Activated CD8-positive, alpha-beta memory T cell treated with anti-CD3 and anti-CD28 coated beads, Interleukin-2, amount 50 U/mL, for 24 hours (primary cell): ENCODE measurements around the gene MRPS34.

Source experiments
- DNase-seq: peaks from one replicate; pipeline ENCODE4 v3.0.0-alpha.2; 2020; ENCODE audit errors: extremely low read depth

Gene MRPS34

DNA sequence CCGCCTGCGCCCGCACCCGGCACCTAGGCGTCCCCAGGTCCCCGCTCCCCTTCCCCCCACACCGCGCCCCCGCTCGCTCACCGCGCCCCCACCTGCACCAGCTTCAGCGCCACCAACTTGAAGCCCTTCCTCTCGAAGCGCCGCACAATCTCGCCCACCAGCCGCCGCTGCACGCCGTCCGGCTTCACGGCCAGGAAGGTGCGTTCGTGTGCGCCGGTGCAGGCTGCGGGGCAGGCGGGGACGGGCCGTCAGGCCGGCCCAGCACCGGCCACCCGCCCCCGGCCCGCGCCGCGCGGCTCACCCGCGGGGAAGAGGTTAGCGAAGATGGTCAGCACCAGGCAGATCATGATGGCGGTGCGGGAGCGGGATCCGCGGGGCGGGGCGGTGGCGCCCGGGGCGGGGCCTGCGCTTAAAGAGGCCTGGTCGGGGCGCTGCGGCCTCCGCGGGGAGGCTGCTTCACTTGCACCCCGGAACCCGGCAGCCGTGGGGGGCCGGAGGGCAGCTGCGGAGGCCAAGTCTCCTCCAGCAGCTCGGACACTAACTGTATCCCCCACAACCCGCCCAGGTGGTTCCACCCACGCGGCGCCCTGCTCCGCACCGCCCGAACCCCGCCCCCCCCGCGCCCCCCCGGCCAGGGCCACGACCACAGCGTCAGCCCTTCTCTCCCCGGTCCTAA is 1.6 kb downstream of the MRPS34 start, which contains the start of gene NME3:
Gene NME3, minus strand, starts transcription at position 356 of the 676 bp plus-strand sequence. Its CDS starts 9 bp downstream, at position 347.
- DNase-seq: no peak

DNA sequence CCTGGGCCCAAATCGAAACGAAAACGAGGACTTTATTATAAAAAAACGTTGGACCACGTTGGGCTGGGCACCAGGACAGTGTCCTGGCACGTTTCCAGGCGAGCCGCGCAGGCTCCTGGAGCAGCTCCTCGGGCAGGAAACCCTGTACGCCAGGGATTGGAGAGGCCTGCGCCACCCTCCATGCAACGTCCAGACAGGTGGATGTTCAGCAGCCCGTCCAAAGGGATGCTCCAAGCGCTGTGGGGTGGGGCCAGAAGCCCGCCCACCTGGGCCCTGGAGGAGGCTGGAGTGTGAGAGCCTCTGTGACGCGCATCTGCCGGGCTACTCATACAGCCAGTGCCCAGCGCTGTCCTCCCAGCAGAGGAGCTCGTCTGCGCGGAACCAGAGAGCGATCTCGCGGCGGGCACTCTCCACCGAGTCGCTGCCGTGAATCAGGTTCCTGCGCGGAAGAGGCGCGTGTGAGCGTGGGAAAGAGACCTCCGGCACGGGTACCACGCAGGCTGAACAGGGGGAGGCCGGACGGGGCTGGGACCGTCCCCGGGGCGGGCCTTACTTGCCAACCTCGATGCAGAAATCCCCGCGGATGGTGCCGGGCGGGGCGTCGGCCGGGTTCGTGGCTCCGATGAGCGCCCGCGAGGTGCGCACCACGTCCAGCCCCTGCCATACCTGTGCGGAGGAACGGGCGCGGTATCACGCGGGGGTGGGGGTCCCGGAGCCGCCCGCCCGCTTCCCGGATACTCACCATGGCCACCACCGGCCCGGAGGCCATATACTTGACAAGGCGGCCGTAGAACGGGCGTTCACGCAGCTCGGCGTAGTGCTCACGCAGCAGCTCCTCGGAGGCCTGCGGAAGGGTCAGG is 2.4 kb downstream of the MRPS34 start:
- no peak for DNase-seq

DNA sequence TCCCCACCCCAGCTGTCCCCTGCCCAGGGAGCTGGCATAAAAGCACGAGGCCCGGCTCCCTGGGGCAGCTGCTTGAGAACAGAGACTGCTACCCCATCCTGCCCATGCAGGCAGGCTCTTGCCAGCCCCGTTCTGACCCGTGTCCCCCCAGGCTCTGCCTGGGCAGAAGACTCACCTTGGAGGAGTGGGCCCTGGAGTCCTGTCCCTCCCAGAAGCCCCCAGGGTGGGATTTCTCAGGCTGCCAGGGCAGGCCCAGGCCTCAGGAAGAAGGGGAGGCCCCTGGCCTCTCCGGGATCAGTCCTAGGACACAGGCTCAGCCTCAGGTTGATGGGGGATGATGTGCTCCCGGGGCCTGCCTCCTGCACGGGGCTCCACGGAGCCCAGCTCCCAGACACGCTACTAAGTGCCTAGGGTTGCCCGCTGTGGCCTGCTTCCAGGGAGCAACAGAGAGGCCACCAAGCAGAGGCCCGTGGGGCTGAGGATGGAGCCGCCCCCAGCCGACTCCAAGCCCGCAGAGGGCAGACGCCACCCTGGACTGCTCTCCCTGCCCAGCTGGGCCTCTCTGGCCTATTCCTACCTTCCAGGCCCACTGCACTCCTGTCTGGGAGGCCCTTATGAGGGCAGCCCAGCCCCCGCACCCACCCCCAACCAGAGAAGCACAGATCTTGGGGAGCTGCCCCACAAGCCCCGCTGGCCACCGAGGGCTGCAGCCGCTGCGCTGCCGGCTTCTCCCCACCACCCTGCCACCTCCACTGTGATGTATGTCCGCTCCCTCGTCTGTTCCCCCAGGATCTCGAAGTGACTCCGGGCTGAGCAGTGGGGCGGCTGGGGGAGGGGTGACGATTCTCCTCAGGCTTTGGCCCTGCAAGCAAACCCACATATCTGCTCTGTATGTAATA is 3.3 kb downstream of the MRPS34 start:
- DNase-seq: no peak

DNA sequence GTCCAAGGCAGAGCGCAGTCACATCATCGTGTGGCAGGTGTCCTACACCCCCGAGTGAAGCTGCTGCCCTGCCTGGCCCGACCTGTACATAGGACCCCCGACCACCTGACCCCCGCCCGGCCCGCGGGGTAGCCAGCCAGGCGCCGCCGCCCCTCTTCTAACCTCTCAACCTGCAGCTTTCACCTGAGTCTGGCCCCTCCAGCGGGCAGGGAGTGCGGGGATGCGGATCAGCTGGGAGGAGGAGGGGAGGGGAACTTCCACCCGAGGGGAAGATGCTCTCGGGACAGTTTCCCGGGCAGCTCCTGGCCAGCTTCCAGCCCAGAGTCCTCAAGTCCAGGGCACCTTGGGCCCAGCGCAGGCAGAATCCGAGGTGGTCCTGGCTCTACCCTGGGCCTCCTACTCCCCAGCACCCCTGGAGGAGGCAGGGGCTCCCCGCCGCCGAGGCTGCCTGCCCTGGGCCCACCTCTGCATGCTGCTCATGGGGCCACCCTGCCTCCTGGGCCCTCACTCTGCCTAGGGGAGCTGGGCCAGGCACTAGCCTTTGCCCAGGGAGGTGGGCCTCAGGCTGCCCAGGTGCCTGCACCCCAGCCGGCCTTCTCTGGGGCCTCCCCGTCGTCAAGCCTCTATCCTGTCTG is 4.0 kb downstream of the MRPS34 start:
- DNase-seq: no peak

DNA sequence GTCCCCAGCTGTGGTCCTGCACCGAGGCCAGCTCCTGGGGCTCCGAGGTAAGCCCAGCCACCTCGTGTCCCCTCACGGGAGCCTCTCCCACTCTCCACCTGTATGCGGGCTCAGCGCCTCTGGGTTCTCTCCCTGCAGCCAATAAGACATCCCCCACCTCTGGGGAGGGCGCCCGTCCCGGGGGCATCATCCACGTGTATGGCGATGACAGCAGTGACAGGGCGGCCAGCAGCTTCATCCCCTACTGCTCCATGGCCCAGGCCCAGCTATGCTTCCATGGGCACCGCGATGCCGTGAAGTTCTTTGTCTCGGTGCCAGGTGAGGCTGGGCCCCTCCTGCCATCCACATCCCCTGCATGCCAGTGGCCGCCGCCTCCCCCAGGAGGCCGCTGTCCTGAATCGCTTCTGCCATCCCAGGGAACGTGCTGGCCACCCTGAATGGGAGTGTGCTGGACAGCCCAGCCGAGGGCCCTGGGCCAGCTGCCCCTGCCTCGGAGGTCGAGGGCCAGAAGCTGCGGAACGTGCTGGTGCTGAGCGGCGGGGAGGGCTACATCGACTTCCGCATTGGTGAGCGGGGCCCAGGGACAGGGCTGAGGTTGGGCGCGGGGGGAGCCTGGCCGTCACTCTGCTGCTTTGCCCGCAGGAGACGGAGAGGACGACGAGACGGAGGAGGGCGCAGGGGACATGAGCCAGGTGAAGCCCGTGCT is 4.7 kb downstream of the MRPS34 start:
- no peak for DNase-seq

DNA sequence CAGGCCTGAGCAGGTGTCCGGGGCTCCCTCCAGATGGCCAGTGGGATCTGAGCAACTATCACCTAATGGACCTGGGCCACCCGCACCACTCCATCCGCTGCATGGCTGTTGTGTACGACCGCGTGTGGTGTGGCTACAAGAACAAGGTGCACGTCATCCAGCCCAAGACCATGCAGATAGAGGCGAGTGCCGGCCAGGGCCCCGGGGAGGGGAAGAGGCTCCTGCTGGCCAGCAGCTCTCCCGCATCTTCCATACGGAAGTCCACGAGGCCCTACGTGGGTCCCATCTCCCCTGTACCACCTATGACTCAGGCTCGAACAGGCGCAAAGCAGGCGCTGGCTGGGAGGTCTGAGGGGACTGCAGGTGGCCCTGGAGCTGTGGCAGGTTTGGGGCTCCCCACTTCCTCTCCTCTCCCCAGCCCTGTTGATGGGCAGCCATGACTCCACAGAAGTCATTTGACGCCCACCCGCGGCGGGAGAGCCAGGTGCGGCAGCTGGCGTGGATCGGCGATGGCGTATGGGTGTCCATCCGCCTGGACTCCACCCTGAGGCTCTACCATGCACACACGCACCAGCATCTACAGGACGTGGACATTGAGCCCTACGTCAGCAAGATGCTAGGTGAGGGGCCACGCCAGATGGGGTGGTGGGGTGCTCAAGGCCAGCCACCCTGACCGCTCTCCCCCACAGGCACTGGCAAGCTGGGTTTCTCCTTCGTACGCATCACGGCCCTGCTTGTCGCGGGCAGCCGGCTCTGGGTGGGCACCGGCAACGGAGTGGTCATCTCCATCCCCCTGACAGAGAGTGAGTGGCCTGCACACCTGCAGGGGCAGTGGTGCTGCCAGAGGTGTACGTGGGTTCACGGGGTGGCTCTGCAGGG is 5.6 kb downstream of the MRPS34 start:
- no peak for DNase-seq

DNA sequence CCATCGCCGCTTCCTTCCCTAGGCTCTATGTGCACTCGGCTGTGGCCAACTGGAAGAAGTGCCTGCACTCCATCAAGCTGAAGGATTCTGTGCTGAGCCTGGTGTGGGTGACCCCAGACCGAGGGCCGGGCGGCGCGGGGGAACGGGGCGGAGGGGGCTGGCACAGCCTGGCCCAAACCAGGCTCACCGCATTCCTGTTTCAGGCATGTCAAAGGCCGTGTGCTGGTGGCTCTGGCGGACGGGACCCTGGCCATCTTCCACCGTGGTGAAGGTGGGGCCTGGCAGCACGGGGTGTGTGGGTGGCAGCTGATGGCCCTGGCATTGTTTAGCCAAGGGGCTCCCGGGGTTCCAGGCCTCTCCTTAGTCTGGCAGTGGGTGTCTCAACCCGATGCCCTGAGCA is 6.2 kb downstream of the MRPS34 start:
- DNase-seq: no peak

DNA sequence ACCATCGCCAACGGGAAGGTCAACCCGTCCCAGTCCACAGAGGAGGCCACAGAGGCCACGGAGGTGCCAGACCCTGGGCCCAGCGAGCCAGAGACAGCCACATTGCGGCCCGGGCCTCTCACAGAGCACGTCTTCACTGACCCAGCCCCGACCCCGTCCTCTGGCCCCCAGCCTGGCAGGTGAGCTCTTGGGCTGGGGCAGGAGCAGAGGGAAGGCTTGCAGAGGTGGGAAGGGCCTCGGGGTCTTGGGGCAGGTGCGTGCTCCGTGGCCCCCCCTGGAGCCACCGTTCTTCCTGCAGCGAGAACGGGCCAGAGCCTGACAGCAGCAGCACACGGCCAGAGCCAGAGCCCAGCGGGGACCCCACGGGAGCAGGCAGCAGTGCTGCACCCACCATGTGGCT is 6.7 kb downstream of the MRPS34 start:
- DNase-seq: no peak

DNA sequence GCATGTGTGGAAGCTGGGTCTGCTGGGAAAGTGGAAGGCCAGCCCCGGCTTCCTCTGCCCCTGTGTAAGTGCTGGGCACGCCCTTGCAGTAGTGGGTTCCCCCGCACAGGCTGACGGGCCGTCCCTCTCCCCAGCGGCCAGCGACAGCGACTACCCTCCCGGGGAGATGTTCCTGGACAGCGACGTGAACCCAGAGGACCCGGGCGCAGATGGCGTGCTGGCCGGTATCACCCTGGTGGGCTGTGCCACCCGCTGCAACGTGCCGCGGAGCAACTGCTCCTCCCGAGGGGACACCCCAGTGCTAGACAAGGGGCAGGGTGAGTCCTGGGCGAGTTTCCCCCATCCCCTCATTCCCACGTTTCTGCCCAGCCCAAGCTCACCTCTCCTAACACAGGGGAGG is 7.1 kb downstream of the MRPS34 start:
- no peak for DNase-seq

DNA sequence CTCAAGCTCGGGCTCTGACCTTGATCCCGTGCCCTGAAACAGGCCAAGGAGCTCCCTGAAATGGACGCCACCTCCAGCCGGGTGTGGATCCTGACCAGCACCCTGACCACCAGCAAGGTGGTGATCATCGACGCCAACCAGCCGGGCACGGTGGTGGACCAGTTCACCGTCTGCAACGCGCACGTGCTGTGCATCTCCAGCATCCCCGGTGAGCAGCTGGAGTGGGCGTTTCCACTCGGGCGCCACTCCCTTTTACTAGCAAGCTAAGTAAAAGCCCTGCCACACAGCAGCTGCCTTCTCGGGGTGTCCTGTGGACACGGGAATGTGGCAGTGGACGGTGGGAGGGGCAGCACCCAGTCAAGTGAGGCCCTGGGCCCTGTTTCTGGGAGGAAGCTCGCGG is 8.0 kb downstream of the MRPS34 start:
- DNase-seq: no peak

DNA sequence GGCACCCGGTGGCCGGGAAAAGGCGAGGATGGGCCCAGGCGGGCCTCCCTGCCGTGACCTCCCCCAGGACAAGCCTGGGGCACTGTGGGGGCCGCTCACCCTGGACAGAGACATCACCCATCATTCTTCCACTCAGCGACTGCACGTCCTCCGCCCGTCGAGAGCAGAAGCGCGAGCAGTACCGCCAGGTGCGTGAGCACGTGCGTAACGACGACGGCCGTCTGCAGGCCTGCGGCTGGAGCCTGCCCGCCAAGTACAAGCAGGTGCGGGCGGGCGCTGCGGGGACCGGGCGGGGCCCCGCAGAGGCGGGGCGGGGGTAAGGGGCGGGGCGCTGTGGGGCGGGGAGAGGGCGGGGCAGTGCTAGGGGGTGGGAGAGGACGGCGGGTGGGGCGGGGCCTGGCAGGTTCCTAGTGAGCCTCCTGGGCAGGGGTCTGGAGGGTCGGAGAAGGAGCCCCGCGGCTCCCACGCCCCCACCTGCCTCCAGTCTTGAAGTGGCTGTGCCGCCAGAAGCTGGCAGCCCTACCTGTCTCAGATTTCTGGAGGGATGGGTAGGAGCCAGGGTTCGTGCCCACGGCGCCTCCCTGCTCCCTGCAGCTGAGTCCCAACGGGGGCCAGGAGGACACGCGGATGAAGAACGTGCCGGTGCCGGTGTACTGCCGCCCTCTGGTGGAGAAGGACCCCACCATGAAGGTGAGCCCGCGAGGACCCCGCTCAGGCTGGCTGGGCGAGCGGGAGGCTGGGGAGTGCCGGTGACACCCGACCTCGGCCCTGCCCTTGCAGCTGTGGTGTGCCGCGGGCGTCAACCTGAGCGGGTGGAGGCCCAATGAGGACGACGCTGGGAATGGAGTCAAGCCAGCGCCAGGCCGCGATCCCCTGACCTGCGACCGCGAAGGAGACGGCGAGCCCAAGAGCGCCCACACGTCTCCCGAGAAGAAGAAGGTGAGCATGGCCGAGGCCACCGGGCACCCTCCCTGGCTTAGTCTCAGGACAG is 9.1 kb downstream of the MRPS34 start:
- no peak for DNase-seq

DNA sequence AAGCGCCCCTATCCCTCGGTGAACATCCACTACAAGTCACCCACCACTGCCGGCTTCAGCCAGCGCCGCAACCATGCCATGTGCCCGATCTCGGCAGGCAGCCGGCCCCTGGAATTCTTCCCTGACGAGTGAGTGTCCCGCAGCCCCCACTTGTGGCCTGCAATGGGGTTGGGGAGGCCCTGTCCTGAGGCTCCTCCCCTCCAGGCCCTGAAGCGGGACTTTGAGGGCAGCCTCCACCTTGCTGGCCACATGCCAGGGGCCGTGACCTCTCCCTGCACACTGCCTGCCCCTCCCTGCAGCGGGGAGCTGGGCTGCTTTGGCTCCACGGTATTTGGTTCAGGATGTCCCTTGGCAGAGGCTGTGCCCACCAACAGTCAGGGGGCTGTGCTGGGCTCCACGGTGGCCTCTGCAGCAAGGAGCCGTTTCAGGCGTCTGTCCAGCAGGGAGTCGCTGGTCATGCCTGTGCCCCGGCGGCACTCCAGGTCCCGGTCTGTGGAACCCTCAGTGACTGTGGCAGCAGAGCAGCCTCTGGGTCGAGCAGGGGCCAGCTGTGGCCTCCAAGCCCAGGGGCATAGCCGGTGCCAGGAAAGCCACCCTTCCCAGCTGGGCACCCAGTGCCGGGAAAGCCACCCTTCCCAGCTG is 9.9 kb downstream of the MRPS34 start:
- DNase-seq: no peak

DNA sequence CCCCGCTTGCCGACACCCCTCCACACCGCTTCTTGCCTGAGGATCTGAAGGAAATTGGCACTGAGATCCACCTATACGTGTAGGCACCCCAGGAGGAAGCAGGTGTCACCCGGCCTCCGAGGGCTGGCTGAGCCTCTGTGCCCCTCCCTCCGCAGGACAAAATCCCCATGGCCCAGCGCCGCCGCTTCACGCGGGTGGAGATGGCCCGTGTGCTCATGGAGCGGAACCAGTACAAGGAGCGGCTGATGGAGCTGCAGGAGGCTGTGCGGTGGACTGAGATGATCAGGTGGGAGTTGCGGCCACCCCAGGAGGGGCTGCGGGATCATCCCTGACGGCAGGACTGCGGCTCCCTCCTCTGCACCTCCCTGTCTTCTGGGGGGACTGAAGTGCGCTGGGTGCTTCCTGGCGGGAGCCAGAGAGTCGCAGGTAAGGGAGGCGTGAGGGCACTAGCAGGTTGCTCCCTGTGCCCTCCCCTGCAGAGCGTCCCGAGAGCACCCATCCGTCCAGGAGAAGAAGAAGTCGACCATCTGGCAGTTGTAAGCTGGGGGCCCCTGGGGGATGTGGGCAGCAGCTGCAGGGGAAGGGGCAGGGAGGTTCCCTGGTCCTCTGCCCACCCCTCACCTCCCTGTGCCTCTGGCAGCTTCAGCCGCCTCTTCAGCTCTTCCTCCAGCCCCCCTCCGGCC is 10.6 kb downstream of the MRPS34 start:
- no peak for DNase-seq

DNA sequence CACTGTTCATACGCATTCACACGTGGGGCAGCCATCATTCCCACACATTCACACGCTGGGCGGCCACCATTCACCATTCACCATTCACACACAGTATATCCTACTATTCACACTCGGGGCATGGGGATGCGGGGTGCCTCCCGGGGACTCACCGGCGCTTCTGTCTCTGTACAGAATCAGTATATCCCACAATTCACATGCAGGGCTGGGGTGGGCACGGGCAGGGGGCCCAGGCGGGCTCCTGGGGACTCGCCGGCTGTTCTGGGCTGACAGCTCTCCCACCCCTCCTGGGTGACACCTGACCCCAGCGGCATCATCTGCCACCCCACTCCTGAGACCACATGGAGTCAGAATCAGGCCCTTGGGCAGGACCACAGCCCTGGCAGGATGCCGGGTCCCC is 11.2 kb downstream of the MRPS34 start:
- no peak for DNase-seq

DNA sequence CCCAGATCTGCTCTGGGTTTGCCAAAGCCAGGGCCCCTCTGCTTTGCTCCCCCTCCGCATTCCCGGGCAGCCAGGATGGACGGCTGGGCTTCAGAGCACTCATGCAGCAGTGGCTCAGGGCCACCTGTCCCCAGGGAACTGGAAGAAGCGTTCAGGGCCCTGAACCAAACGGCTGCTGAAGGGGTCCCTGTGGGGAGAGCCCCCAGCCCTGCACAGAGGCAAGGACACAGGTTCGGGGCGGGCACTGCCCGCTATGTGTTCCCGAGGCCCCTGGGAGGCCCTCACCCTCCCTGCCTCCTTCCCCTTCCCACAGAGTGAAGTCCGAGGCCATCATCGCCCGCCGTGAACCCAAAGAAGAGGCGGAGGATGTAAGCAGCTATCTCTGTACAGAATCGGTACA is 12.0 kb downstream of the MRPS34 start:
- no peak for DNase-seq

DNA sequence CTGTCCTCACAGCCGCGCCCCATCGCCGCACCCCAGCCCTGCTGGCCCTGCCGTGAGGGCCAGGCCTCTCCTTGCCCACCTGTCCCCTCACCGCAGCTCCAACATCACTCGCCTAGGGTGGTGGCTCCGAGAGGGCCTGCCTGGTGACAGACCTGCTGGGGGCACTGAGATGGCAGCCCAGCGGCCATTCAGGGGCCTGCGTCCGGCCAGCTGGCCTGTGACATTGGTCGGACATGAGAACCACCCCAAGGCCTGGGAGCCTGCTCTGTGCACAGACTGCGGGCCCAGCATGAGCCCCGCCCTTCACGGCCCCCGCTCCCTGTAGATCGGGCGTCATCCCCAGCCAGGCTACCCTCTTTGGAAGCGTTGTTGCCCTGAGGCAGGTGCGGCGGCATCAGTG is 13.4 kb downstream of the MRPS34 start:
- no peak for DNase-seq

DNA sequence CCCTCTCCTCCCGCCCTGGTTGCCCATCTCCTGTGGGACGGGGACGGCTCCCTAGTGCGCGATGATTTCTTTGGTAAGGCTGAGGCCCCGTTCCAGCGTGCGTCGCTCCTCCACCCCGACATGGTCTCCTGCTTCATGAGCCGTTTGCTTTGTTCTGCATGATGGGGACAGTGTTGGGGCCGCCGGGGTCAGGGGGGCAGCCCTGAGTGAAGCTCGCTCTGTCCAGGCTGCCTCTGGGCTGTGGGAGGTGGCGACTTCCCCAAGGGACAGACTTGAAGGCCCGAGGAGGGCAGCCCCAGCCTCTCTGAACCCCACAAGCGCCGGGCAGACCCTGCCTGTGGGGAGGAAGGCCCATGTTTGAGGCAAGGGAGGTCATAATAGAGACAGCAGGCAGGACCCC is 14.0 kb downstream of the MRPS34 start:
- DNase-seq: no peak
